ENCODE data around the gene MAFF.
"Not testable (repeated sequence)": the region's sequence is repeated elsewhere in the genome, so short reads cannot be mapped to it uniquely, and the experiment has no call there.

The MAFF gene

GRCh38 chr22:38201711-38202436, at the start of gene MAFF:
TSS of gene MAFF (plus strand) at chr22:38201994. CDS start at chr22:38213854, 11,860 bp downstream.
- in situ Hi-C loops (cut with MboI; ENCODE audit: low sequenced_read_pairs) = no loop called here

GRCh38 chr22:38153821-38154562, 47.8 kb upstream of the MAFF start:
- in situ Hi-C loops (cut with MboI; ENCODE audit: low sequenced_read_pairs) = no loop called here

- in situ Hi-C loops (cut with MboI; ENCODE audit: low sequenced_read_pairs) = not testable (repeated sequence)
Measured at GRCh38 chr22:38154563-38154915, 47.3 kb upstream of the MAFF start.

GRCh38 chr22:38155703-38156102, 46.1 kb upstream of the MAFF start:
- in situ Hi-C loops (cut with MboI; ENCODE audit: low sequenced_read_pairs) = no loop called here

- in situ Hi-C loops (cut with MboI; ENCODE audit: low sequenced_read_pairs) = no loop called here
Measured at GRCh38 chr22:38162881-38163843, 38.6 kb upstream of the MAFF start.

- in situ Hi-C loops (cut with MboI; ENCODE audit: low sequenced_read_pairs) = no loop called here
Measured at GRCh38 chr22:38163844-38164550, 37.8 kb upstream of the MAFF start.

GRCh38 chr22:38164551-38164918, 37.3 kb upstream of the MAFF start:
- in situ Hi-C loops (cut with MboI; ENCODE audit: low sequenced_read_pairs) = no loop called here

- in situ Hi-C loops (cut with MboI; ENCODE audit: low sequenced_read_pairs) = no loop called here
Measured at GRCh38 chr22:38165922-38166593, 35.7 kb upstream of the MAFF start.

- in situ Hi-C loops (cut with MboI; ENCODE audit: low sequenced_read_pairs) = no loop called here
Measured at GRCh38 chr22:38167988-38168407, 33.8 kb upstream of the MAFF start.

GRCh38 chr22:38169116-38169515, 32.7 kb upstream of the MAFF start:
- in situ Hi-C loops (cut with MboI; ENCODE audit: low sequenced_read_pairs) = no loop called here

GRCh38 chr22:38170469-38170868, 31.3 kb upstream of the MAFF start:
- in situ Hi-C loops (cut with MboI; ENCODE audit: low sequenced_read_pairs) = no loop called here

GRCh38 chr22:38171927-38172831, 29.6 kb upstream of the MAFF start:
- in situ Hi-C loops (cut with MboI; ENCODE audit: low sequenced_read_pairs) = no loop called here

GRCh38 chr22:38172832-38173640, 28.8 kb upstream of the MAFF start:
- in situ Hi-C loops (cut with MboI; ENCODE audit: low sequenced_read_pairs) = no loop called here

- in situ Hi-C loops (cut with MboI; ENCODE audit: low sequenced_read_pairs) = no loop called here
Measured at GRCh38 chr22:38173641-38173906, 28.2 kb upstream of the MAFF start.

GRCh38 chr22:38174626-38175025, 27.2 kb upstream of the MAFF start:
- in situ Hi-C loops (cut with MboI; ENCODE audit: low sequenced_read_pairs) = no loop called here

- in situ Hi-C loops (cut with MboI; ENCODE audit: low sequenced_read_pairs) = no loop called here
Measured at GRCh38 chr22:38175206-38176118, 26.3 kb upstream of the MAFF start.

GRCh38 chr22:38176170-38176741, 25.5 kb upstream of the MAFF start:
- in situ Hi-C loops (cut with MboI; ENCODE audit: low sequenced_read_pairs) = no loop called here

Data from hTERT RPE-1 (cell line).